ENCODE results near the gene CAPN13. TPM values are rescaled to one million over a fixed set of nuclear protein-coding genes. Genes with fewer than 3 reads are reported as not detected.
A peak's percentile ranks its signal among the peaks of the same experiment; 100 is the strongest.

Gene CAPN13
- total and polyA plus RNA-seq, 8 donors, result 6.4 to 93.3 (median 44.3) TPM

DNA sequence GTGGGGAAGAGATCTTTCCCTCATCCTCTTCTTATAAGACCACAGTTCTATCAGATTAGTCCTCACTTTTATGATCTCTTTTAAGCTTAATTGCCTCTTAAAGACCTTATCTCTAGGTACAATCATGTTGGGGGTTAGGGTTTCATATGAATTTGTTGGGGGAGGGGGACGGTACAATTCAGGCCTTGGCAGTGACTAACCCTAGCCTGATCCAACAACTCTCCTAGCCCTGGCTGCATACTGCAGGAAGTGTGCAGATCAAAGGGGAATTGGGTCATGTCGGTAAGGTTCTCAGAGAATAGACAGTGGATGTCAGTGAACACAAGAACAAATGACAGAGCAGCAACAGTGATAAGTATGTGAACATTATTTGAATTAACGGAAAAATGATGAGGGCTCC is 16.4 kb downstream of the CAPN13 start:
- Histone ChIP-seq H3K27me3 (peaks cover 0 to 4% (median 0%) of the 10 kb centered on the region in 3 donors), H3K4me3 (no peak overlapping the region), H3K4me1 (peaks cover 0 to 6% (median 0%) of the 10 kb centered on the region in 4 donors), H3K36me3 (peaks cover 0 to 14% (median 9%) of the 10 kb centered on the region in 4 donors), H3K27ac (no peak overlapping the region), H3K9me3 (no peaks in the 10 kb centered on the region)
- no peak for DNase-seq
- WGBS, 5 donors, result 55 to 62% (median 57%) methylated on average over 3 of the region's 3 CpGs
- intact Hi-C loops (cut with DNase I; ENCODE audit: low total_unique reads), result no loop called here
- TF ChIP-seq POLR2AphosphoS5 (IDR thresholded peaks at IDR 0.05) (no peak), EP300 (IDR thresholded peaks at IDR 0.05) (no peak), POLR2A (IDR thresholded peaks at IDR 0.05) (no peak)
- TF ChIP-seq, protein P1, sequence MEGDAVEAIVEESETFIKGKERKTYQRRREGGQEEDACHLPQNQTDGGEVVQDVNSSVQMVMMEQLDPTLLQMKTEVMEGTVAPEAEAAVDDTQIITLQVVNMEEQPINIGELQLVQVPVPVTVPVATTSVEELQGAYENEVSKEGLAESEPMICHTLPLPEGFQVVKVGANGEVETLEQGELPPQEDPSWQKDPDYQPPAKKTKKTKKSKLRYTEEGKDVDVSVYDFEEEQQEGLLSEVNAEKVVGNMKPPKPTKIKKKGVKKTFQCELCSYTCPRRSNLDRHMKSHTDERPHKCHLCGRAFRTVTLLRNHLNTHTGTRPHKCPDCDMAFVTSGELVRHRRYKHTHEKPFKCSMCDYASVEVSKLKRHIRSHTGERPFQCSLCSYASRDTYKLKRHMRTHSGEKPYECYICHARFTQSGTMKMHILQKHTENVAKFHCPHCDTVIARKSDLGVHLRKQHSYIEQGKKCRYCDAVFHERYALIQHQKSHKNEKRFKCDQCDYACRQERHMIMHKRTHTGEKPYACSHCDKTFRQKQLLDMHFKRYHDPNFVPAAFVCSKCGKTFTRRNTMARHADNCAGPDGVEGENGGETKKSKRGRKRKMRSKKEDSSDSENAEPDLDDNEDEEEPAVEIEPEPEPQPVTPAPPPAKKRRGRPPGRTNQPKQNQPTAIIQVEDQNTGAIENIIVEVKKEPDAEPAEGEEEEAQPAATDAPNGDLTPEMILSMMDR (IDR thresholded peaks at IDR 0.05), result no peak

DNA sequence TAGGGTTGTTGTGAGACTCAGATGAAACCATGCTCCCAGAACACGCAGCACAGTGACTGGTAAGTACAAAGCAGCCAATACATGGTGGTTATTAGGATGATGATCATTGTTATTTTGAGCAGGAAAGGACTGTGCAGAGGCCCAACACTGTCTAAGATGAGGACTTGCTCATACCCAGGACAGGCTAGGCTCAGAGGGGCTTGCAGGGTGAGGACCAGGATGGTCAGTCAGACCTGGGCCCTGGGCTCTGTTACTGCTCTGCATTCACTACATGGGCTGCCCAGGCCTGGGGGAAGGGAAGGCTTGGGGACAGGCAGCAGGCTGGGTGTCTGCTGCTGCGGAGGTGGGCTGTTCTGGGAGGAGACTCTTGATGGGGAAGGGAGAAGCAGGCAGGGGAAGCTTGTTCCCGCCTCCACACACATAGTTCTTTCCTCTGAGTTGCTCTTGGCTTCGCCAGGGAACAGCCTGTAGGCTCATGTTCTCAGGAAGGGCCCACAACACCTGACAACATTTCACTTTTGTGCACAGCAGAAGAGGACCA is 17.5 kb downstream of the CAPN13 start:
- TF ChIP-seq POLR2A (IDR thresholded peaks at IDR 0.05), result no peak
- TF ChIP-seq, protein P1 (IDR thresholded peaks at IDR 0.05), result no peak
- TF ChIP-seq POLR2AphosphoS5 (IDR thresholded peaks at IDR 0.05), result no peak
- no peak for TF ChIP-seq EP300 (IDR thresholded peaks at IDR 0.05)
- intact Hi-C loops (cut with DNase I; ENCODE audit: low total_unique reads), result no loop called here
- no peaks in the 10 kb centered on the region for H3K9me3 ChIP-seq
- no peak overlapping the region for H3K4me3 ChIP-seq
- H3K27ac ChIP-seq, result no peak overlapping the region
- DNase-seq, result no peak
- peaks cover 0 to 6% (median 0%) of the 10 kb centered on the region in 4 donors for H3K4me1 ChIP-seq
- WGBS, 5 donors, result 75 to 88% (median 80%) methylated on average over 4 of the region's 4 CpGs
- peaks cover 0 to 24% (median 11%) of the 10 kb centered on the region in 4 donors for H3K36me3 ChIP-seq
- H3K27me3 ChIP-seq, result peaks cover 0 to 4% (median 0%) of the 10 kb centered on the region in 3 donors

DNA sequence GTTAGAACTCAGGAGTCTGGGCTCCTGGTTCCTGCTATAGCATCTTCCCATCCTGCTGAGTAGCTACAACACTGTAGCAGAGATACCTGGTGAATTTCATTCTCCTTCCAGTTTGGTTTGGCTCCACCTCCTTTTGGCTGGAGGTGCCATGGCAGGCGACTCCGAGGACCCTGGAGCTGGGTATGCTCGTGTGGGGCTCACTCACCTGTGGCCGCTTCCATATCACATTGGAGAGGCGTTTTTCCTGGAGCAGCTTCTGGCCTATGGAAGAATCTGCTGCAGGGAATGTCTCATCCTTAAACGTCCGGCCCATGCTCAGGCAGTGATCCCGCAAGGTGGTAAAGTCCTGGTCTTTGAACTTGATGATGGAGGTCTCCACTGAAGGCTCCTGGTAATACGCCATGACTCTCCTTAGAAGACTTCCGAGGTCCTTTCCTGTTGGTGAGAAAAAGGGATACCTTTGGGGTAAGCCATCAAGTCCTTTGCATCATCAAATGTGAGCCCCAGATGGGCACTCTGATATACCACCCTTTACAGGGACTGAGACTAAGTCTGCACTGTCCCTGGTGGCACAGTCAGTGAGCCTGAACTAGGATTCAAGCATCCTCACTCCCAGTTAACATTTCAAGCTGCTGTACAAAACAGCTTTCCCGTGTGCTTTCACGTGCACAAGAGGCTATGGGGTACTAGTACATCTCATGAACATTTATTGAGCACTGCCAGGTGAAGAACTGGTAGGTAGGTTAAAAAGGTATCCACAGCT is 20.1 kb downstream of the CAPN13 start:
- no peak overlapping the region for H3K27ac ChIP-seq
- TF ChIP-seq POLR2A (IDR thresholded peaks at IDR 0.05) (no peak), EP300 (IDR thresholded peaks at IDR 0.05) (no peak)
- TF ChIP-seq, protein P1 (IDR thresholded peaks at IDR 0.05), result no peak
- DNase-seq, result no peak
- H3K27me3 ChIP-seq, result peaks cover 0 to 4% (median 0%) of the 10 kb centered on the region in 3 donors
- H3K4me1 ChIP-seq, result peaks cover 0 to 6% (median 0%) of the 10 kb centered on the region in 4 donors
- peaks cover 0 to 42% (median 16%) of the 10 kb centered on the region in 4 donors for H3K36me3 ChIP-seq
- 82 to 95% (median 91%) methylated on average over 11 to 12 of the region's 12 CpGs for WGBS, 5 donors
- H3K9me3 ChIP-seq, result no peaks in the 10 kb centered on the region
- intact Hi-C loops (cut with DNase I; ENCODE audit: low total_unique reads), result no loop called here
- H3K4me3 ChIP-seq, result no peak overlapping the region

DNA sequence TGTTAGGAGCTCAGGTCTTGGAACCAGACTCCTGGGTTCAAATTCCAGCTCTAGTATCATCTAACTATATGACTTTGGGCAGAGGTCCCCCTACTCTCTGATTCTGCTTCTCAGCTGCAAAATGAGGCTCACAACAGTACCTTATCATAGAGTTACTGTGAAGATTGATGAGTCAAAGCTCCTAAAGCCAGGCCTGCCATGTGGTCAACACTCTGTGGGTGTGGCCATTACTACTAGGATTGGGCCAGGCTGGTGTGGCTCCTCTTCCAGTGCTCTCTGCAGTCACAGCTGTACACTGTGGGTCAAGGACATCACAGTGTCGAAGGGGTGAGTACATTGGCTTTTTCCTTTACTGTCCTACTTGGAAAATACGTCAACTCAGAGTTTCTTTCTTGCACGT is 22.6 kb downstream of the CAPN13 start:
- 86 to 92% (median 90%) methylated on average over 3 of the region's 3 CpGs for WGBS, 5 donors
- intact Hi-C loops (cut with DNase I; ENCODE audit: low total_unique reads), result no loop called here
- Histone ChIP-seq H3K27me3 (peaks cover 0 to 4% (median 0%) of the 10 kb centered on the region in 3 donors), H3K4me3 (no peak overlapping the region), H3K4me1 (no peaks in the 10 kb centered on the region), H3K9me3 (no peaks in the 10 kb centered on the region), H3K27ac (no peak overlapping the region), H3K36me3 (peaks cover 0 to 54% (median 20%) of the 10 kb centered on the region in 4 donors)
- peak in 1 of 2 donors; percentile 18 for DNase-seq
- TF ChIP-seq, protein P1 (IDR thresholded peaks at IDR 0.05), result no peak
- TF ChIP-seq POLR2A (IDR thresholded peaks at IDR 0.05), result no peak
- TF ChIP-seq EP300 (IDR thresholded peaks at IDR 0.05), result no peak
- no peak for TF ChIP-seq POLR2AphosphoS5 (IDR thresholded peaks at IDR 0.05)

Data from stomach (tissue), 9 donors.